Neural cell (in vitro differentiated cells): Measurements from ENCODE around the gene VAV2. TPM values are rescaled to one million over a fixed set of nuclear protein-coding genes. Genes with fewer than 3 reads are reported as not detected.

Experiments
- H2AFZ ChIP-seq: fragments of 200-600, 300-800 bp; sonication (generic), shearing (Covaris generic); 2 replicates; pipeline ENCODE4 v1.6.0; 2014; ENCODE audit warnings: low read depth, mild to moderate bottlenecking, antibody characterized with exemption, low read length, moderate library complexity
- H3F3A ChIP-seq: fragments of 200-600 bp; shearing (Covaris generic); 2 replicates; pipeline ENCODE4 v1.6.1; 2016; ENCODE audit warnings: mild to moderate bottlenecking, moderate library complexity, mixed read lengths, antibody characterized with exemption, low read length; ENCODE audit not compliant: insufficient read depth, poor library complexity, severe bottlenecking
- H3K27ac ChIP-seq: fragments of 200-600, 300-800 bp; sonication (generic), shearing (Covaris generic); 2 replicates; pipeline ENCODE4 v1.5.1; 2014; ENCODE audit warnings: mild to moderate bottlenecking, low read length, moderate library complexity
- H3K27me3 ChIP-seq: fragments of 300-800, 200-600 bp; sonication (generic), shearing (Covaris generic); 2 replicates; pipeline ENCODE4 v1.6.0; 2014; ENCODE audit warnings: mild to moderate bottlenecking, low read depth, low read length, moderate library complexity; ENCODE audit not compliant: insufficient read depth
- H3K36me3 ChIP-seq: fragments of 300-800, 200-600 bp; sonication (generic), shearing (Covaris generic); 2 replicates; pipeline ENCODE4 v1.5.1; 2014; ENCODE audit warnings: mild to moderate bottlenecking, antibody characterized with exemption, low read length, moderate library complexity; ENCODE audit not compliant: insufficient read depth
- H3K4me2 ChIP-seq: fragments of 300-800, 200-600 bp; sonication (generic), shearing (Covaris generic); 2 replicates; pipeline ENCODE4 v1.6.0; 2014; ENCODE audit warnings: mild to moderate bottlenecking, low read length
- H3K4me3 ChIP-seq: fragments of 300-800, 200-600 bp; sonication (generic), shearing (Covaris generic); 2 replicates; pipeline ENCODE4 v1.5.1; 2014; ENCODE audit warnings: mild to moderate bottlenecking, low read length, moderate library complexity
- H3K79me2 ChIP-seq: fragments of 200-600 bp; shearing (Covaris generic); replicated peaks from 2 replicates; pipeline ENCODE4 v1.6.0; 2014; ENCODE audit warnings: mild to moderate bottlenecking, low read length, moderate library complexity; ENCODE audit not compliant: insufficient read depth
- H3K9ac ChIP-seq: fragments of 300-800, 200-600 bp; sonication (generic), shearing (Covaris generic); 2 replicates; pipeline ENCODE4 v1.6.1; 2016; ENCODE audit warnings: mild to moderate bottlenecking, low read length, mixed read lengths
- H3K9me2 ChIP-seq: fragments of 200-600 bp; shearing (Covaris generic); 2 replicates; pipeline ENCODE4 v1.6.1; 2016; ENCODE audit warnings: mild to moderate bottlenecking, low read length, mixed read lengths; ENCODE audit not compliant: insufficient read depth
- H3K9me3 ChIP-seq: fragments of 200-600, 300-800 bp; sonication (generic), shearing (Covaris generic); 2 replicates; pipeline ENCODE4 v1.6.1; 2016; ENCODE audit warnings: mild to moderate bottlenecking, mixed run types, low read length, moderate library complexity, mixed read lengths
- H4K20me1 ChIP-seq: fragments of 200-600 bp; shearing (Covaris generic); 2 replicates; pipeline ENCODE4 v1.6.1; 2016; ENCODE audit warnings: mild to moderate bottlenecking, mixed run types; ENCODE audit not compliant: insufficient read depth
- CTCF ChIP-seq: fragments of 450-650 bp; IDR thresholded peaks from 2 replicates; pipeline ENCODE4 v1.5.1; 2014; ENCODE audit warnings: antibody characterized with exemption, mild to moderate bottlenecking, moderate library complexity; ENCODE audit not compliant: poor library complexity, severe bottlenecking
- EP300 ChIP-seq: fragments of 450-650 bp; conservative IDR thresholded peaks from 2 replicates; pipeline ENCODE4 v1.6.1; 2014; ENCODE audit warnings: antibody characterized with exemption, mild to moderate bottlenecking, moderate library complexity; ENCODE audit not compliant: poor library complexity, severe bottlenecking
- EZH2 ChIP-seq: fragments of 200-600, 300-800 bp; shearing (Covaris generic), sonication (generic); IDR thresholded peaks from 2 replicates; pipeline ENCODE4 v1.6.1; 2014; ENCODE audit warnings: antibody characterized with exemption, low read length, borderline replicate concordance, mild to moderate bottlenecking; ENCODE audit not compliant: insufficient read depth, poor library complexity, severe bottlenecking
- MXI1 ChIP-seq: fragments of 450-650 bp; conservative IDR thresholded peaks from 2 replicates; pipeline ENCODE4 v1.6.1; 2014; ENCODE audit warnings: antibody characterized with exemption, mild to moderate bottlenecking; ENCODE audit not compliant: poor library complexity, severe bottlenecking
- POLR2AphosphoS5 ChIP-seq: IDR thresholded peaks from 2 replicates; pipeline ENCODE4 v1.6.1; 2012
- RAD21 ChIP-seq: fragments of 450-650 bp; conservative IDR thresholded peaks from 2 replicates; pipeline ENCODE4 v1.6.1; 2014; ENCODE audit warnings: antibody characterized with exemption, mild to moderate bottlenecking, moderate library complexity
- REST ChIP-seq: IDR thresholded peaks from 2 replicates; pipeline ENCODE4 v1.6.1; 2012; ENCODE audit warnings: borderline replicate concordance
- SMC3 ChIP-seq: fragments of 450-650 bp; conservative IDR thresholded peaks from 2 replicates; pipeline ENCODE4 v1.6.1; 2014; ENCODE audit warnings: antibody characterized with exemption, mild to moderate bottlenecking, moderate library complexity; ENCODE audit not compliant: poor library complexity
- TAF1 ChIP-seq: IDR thresholded peaks from 2 replicates; pipeline ENCODE4 v1.6.1; 2012; ENCODE audit warnings: low read depth
- polyA plus RNA-seq: library from polyadenylated mRNA; depleted of rRNA; stranded (reverse); fragments of >200 nt; gene quantifications from 2 replicates; pipeline ENCODE4 v1.2.3, GENCODE V29; 2014

The VAV2 gene
- polyA plus RNA-seq, 1 donor from 2014 or later: 35.2 TPM

GRCh38 chr9:133833388-133834025 is 158.6 kb downstream of the VAV2 start:
- Histone ChIP-seq H3K4me2 (no peak overlapping the region), H3K27me3 (no peaks in the 10 kb centered on the region), H3F3A (no peaks in the 10 kb centered on the region), H3K36me3 (no peaks in the 10 kb centered on the region), H3K27ac (no peak overlapping the region), H2AFZ (no peak overlapping the region), H3K4me3 (no peak overlapping the region), H3K79me2 (no peaks in the 10 kb centered on the region), H3K9ac (no peak overlapping the region), H4K20me1 (no peaks in the 10 kb centered on the region), H3K9me3 (no peaks in the 10 kb centered on the region), H3K9me2 (no peaks in the 10 kb centered on the region)
- no peak for TF ChIP-seq EZH2
- TF ChIP-seq POLR2AphosphoS5: no peak
- TF ChIP-seq MXI1: no peak
- no peak for TF ChIP-seq SMC3
- TF ChIP-seq RAD21: no peak

GRCh38 chr9:133832877-133833276 is 159.2 kb downstream of the VAV2 start:
- Histone ChIP-seq H3K9me3 (no peaks in the 10 kb centered on the region), H3K79me2 (no peaks in the 10 kb centered on the region), H3K9ac (no peak overlapping the region), H3K9me2 (no peaks in the 10 kb centered on the region), H3K27ac (no peak overlapping the region), H4K20me1 (no peaks in the 10 kb centered on the region), H3K27me3 (no peaks in the 10 kb centered on the region), H3K4me2 (no peak overlapping the region), H3F3A (no peaks in the 10 kb centered on the region), H3K4me3 (no peak overlapping the region), H2AFZ (no peak overlapping the region), H3K36me3 (no peaks in the 10 kb centered on the region)
- TF ChIP-seq EZH2 (no peak), POLR2AphosphoS5 (no peak), REST (no peak), CTCF (no peak), SMC3 (no peak), EP300 (no peak), MXI1 (no peak), TAF1 (no peak), RAD21 (no peak)
